HG02943 (cell line): Measurements from ENCODE around the gene NNAT.

Experiments used
- ATAC-seq: cut with Tn5 transposase; IDR thresholded peaks from one replicate; pipeline ENCODE4 v1.9.1; 2021; ENCODE audit warnings: mild to moderate bottlenecking, low read depth, moderate library complexity; ENCODE audit not compliant: unreplicated experiment

The NNAT gene

GRCh38 chr20:37564388-37565133, 43.5 kb downstream of the NNAT start:
- no peak for ATAC-seq

GRCh38 chr20:37565134-37565811, 44.2 kb downstream of the NNAT start:
- no peak for ATAC-seq

GRCh38 chr20:37566590-37567330, 45.7 kb downstream of the NNAT start:
- no peak for ATAC-seq

- ATAC-seq: no peak
These were observed 46.2 kb downstream of the NNAT start for GRCh38 chr20:37567331-37567665.

- ATAC-seq: no peak
These were observed 46.9 kb downstream of the NNAT start for GRCh38 chr20:37567671-37568588.

GRCh38 chr20:37570419-37570818, 49.4 kb downstream of the NNAT start:
- ATAC-seq: no peak

GRCh38 chr20:37571033-37571432, 50.0 kb downstream of the NNAT start:
- no peak for ATAC-seq
